Naive B cell (primary cell): ENCODE results near the gene FNDC10. TPM values are rescaled to one million over a fixed set of nuclear protein-coding genes. Genes with fewer than 3 reads are reported as not detected.

ENCODE experiments used
- ATAC-seq, 2 donors: fragments of 150-1000 bp; cut with Tn5 transposase; 2 replicates each; pipeline ENCODE4 v1.10.0; 2021; ENCODE audit warnings: low read depth in 2 of 2, mild to moderate bottlenecking in 2 of 2, moderate library complexity in 2 of 2
- DNase-seq: peaks from one replicate; pipeline ENCODE4 v3.0.0; 2022
- H3K27ac Mint-ChIP-seq, 6 donors: one replicate each; pipeline ENCODE4 v1.8.0; 2020 to 2022; ENCODE audit warnings: mild to moderate bottlenecking in 6 of 6, mixed read lengths in 6 of 6, moderate library complexity in 5 of 6, inconsistent platforms in 2 of 6
- H3K27me3 Mint-ChIP-seq, 3 donors: one replicate each; pipeline ENCODE4 v1.8.0; 2021 to 2022; ENCODE audit warnings: mixed read lengths in 3 of 3, mild to moderate bottlenecking in 1 of 3
- H3K36me3 Mint-ChIP-seq, 2 donors: one replicate each; pipeline ENCODE4 v1.8.0; 2020 to 2022; ENCODE audit warnings: mixed read lengths in 2 of 2, inconsistent platforms in 1 of 2, mild to moderate bottlenecking in 1 of 2
- H3K4me1 Mint-ChIP-seq, 3 donors: one replicate each; pipeline ENCODE4 v1.8.0; 2020 to 2022; ENCODE audit warnings: mixed read lengths in 3 of 3, inconsistent platforms in 1 of 3, mild to moderate bottlenecking in 1 of 3, moderate library complexity in 1 of 3
- H3K4me3 Mint-ChIP-seq, 8 donors: one replicate each; pipeline ENCODE4 v1.8.0; 2020 to 2022; ENCODE audit warnings: mild to moderate bottlenecking in 8 of 8, mixed read lengths in 8 of 8, moderate library complexity in 8 of 8, inconsistent platforms in 2 of 8
- H3K9me3 Mint-ChIP-seq, 7 donors: one replicate each; pipeline ENCODE4 v1.8.0; 2020 to 2022; ENCODE audit warnings: mixed read lengths in 7 of 7, mild to moderate bottlenecking in 5 of 7, inconsistent platforms in 2 of 7, moderate library complexity in 1 of 7
- polyA plus RNA-seq, 6 donors: library from polyadenylated mRNA; unstranded; fragments of 300-500 nt; fragmentation: Illumina TruSeq; gene quantifications; one replicate each; pipeline ENCODE4 v1.2.3, GENCODE V29; 2021; ENCODE audit warnings: low read depth in 6 of 6

FNDC10 gene
- polyA plus RNA-seq, 6 donors from 2014 or later, result 0.13 to 0.75 (median 0.19) TPM; not detected in 3

- Mint-ChIP-seq H3K36me3 (no peaks in the 10 kb centered on the region), H3K27me3 (peaks cover 0 to 5% (median 4%) of the 10 kb centered on the region in 3 donors), H3K4me3 (peak within 1 kb of the TSS in 5 of 8 donors; percentile 55 to 61 (median 59)), H3K4me1 (peaks cover 4 to 12% (median 7%) of the 10 kb centered on the region in 3 donors), H3K27ac (peak within 1 kb of the TSS in 3 of 6 donors; percentile 42 to 94 (median 76)), H3K9me3 (peaks cover 0 to 2% (median 0%) of the 10 kb centered on the region in 7 donors)
- ATAC-seq, result no peak
- DNase-seq, result no peak
These were observed 32.0 kb upstream of the FNDC10 start, which contains the start of gene MMP23B for GRCh38 chr1:1631782-1632420. TSS of gene MMP23B (plus strand) at chr1:1632173. CDS start at chr1:1632219, 46 bp downstream.

- Mint-ChIP-seq H3K4me1 (peaks cover 4 to 12% (median 7%) of the 10 kb centered on the region in 3 donors), H3K9me3 (peaks cover 0 to 2% (median 0%) of the 10 kb centered on the region in 7 donors), H3K27ac (peak overlapping the region in 3 of 6 donors; percentile 42 to 94 (median 76)), H3K4me3 (peak overlapping the region in 5 of 8 donors; percentile 55 to 61 (median 59)), H3K27me3 (peaks cover 0 to 5% (median 4%) of the 10 kb centered on the region in 3 donors), H3K36me3 (no peaks in the 10 kb centered on the region)
- DNase-seq (no peak), ATAC-seq (no peak)
These were observed 31.2 kb upstream of the FNDC10 start for GRCh38 chr1:1630965-1631781.

- Mint-ChIP-seq H3K4me3 (peak overlapping the region; percentile 80 to 96 (median 91)), H3K4me1 (peaks cover 7 to 12% (median 7%) of the 10 kb centered on the region in 3 donors), H3K36me3 (no peaks in the 10 kb centered on the region), H3K27me3 (peaks cover 0 to 5% (median 4%) of the 10 kb centered on the region in 3 donors), H3K9me3 (peaks cover 0 to 2% (median 0%) of the 10 kb centered on the region in 7 donors), H3K27ac (peak overlapping the region in 5 of 6 donors; percentile 81 to 98 (median 94))
- peak; percentile 89 to 90 for ATAC-seq
- peak; percentile 96 for DNase-seq
These were observed 30.4 kb upstream of the FNDC10 start for GRCh38 chr1:1630191-1630964.

- peaks cover 0 to 5% (median 4%) of the 10 kb centered on the region in 3 donors for H3K27me3 Mint-ChIP-seq
- DNase-seq (peak; percentile 65), ATAC-seq (peak; percentile 25 to 32)
- H3K36me3 Mint-ChIP-seq, result no peaks in the 10 kb centered on the region
- H3K4me3 Mint-ChIP-seq, result peak overlapping the region; percentile 71 to 86 (median 78)
- peaks cover 7 to 12% (median 7%) of the 10 kb centered on the region in 3 donors for H3K4me1 Mint-ChIP-seq
- H3K9me3 Mint-ChIP-seq, result peaks cover 0 to 2% (median 0%) of the 10 kb centered on the region in 7 donors
- peak overlapping the region in 4 of 6 donors; percentile 81 to 94 (median 94) for H3K27ac Mint-ChIP-seq
These were observed 29.7 kb upstream of the FNDC10 start for GRCh38 chr1:1629430-1630190.

- H3K36me3 Mint-ChIP-seq, result no peaks in the 10 kb centered on the region
- peaks cover 0 to 5% (median 4%) of the 10 kb centered on the region in 3 donors for H3K27me3 Mint-ChIP-seq
- no peak overlapping the region for H3K27ac Mint-ChIP-seq
- peaks cover 0 to 2% (median 0%) of the 10 kb centered on the region in 7 donors for H3K9me3 Mint-ChIP-seq
- no peak for DNase-seq
- ATAC-seq, result no peak
- H3K4me1 Mint-ChIP-seq, result peaks cover 7 to 12% (median 7%) of the 10 kb centered on the region in 3 donors
- H3K4me3 Mint-ChIP-seq, result peak overlapping the region in 5 of 8 donors; percentile 12 to 81 (median 29)
These were observed 29.0 kb upstream of the FNDC10 start for GRCh38 chr1:1628754-1629429.

- peaks cover 7 to 12% (median 7%) of the 10 kb centered on the region in 3 donors for H3K4me1 Mint-ChIP-seq
- peaks cover 0 to 5% (median 4%) of the 10 kb centered on the region in 3 donors for H3K27me3 Mint-ChIP-seq
- peaks cover 0 to 2% (median 0%) of the 10 kb centered on the region in 7 donors for H3K9me3 Mint-ChIP-seq
- H3K36me3 Mint-ChIP-seq, result no peaks in the 10 kb centered on the region
- H3K4me3 Mint-ChIP-seq, result peak overlapping the region in 5 of 8 donors; percentile 25 to 81 (median 47)
- DNase-seq (no peak), ATAC-seq (no peak)
- no peak overlapping the region for H3K27ac Mint-ChIP-seq
These were observed 28.2 kb upstream of the FNDC10 start for GRCh38 chr1:1627829-1628753.

- Mint-ChIP-seq H3K27me3 (peaks cover 0 to 5% (median 4%) of the 10 kb centered on the region in 3 donors), H3K9me3 (peaks cover 0 to 2% (median 0%) of the 10 kb centered on the region in 7 donors), H3K36me3 (no peaks in the 10 kb centered on the region), H3K4me1 (peaks cover 7 to 12% (median 12%) of the 10 kb centered on the region in 3 donors), H3K4me3 (peak overlapping the region in 2 of 8 donors; percentile 22 to 57), H3K27ac (peak overlapping the region in 1 of 6 donors; percentile 24)
- DNase-seq (no peak), ATAC-seq (no peak)
These were observed 27.4 kb upstream of the FNDC10 start for GRCh38 chr1:1627261-1627828.

GRCh38 chr1:1626207-1627141 lies 26.5 kb upstream of the FNDC10 start:
- DNase-seq (no peak), ATAC-seq (no peak)
- peaks cover 5 to 12% (median 9%) of the 10 kb centered on the region in 3 donors for H3K4me1 Mint-ChIP-seq
- H3K36me3 Mint-ChIP-seq, result no peaks in the 10 kb centered on the region
- peaks cover 0 to 5% (median 4%) of the 10 kb centered on the region in 3 donors for H3K27me3 Mint-ChIP-seq
- peak overlapping the region in 1 of 8 donors; percentile 64 for H3K4me3 Mint-ChIP-seq
- no peak overlapping the region for H3K27ac Mint-ChIP-seq
- peaks cover 0 to 2% (median 0%) of the 10 kb centered on the region in 7 donors for H3K9me3 Mint-ChIP-seq

GRCh38 chr1:1625824-1626206 lies 25.9 kb upstream of the FNDC10 start:
- H3K27me3 Mint-ChIP-seq, result peaks cover 0 to 5% (median 4%) of the 10 kb centered on the region in 3 donors
- H3K27ac Mint-ChIP-seq, result no peak overlapping the region
- H3K36me3 Mint-ChIP-seq, result no peaks in the 10 kb centered on the region
- peaks cover 5 to 12% (median 7%) of the 10 kb centered on the region in 3 donors for H3K4me1 Mint-ChIP-seq
- ATAC-seq (no peak), DNase-seq (no peak)
- H3K9me3 Mint-ChIP-seq, result peaks cover 0 to 2% (median 0%) of the 10 kb centered on the region in 7 donors
- no peak overlapping the region for H3K4me3 Mint-ChIP-seq

- H3K4me3 Mint-ChIP-seq, result no peak overlapping the region
- H3K36me3 Mint-ChIP-seq, result no peaks in the 10 kb centered on the region
- peaks cover 0 to 4% (median 3%) of the 10 kb centered on the region in 3 donors for H3K27me3 Mint-ChIP-seq
- ATAC-seq (no peak), DNase-seq (no peak)
- H3K9me3 Mint-ChIP-seq, result peaks cover 0 to 2% (median 0%) of the 10 kb centered on the region in 7 donors
- H3K4me1 Mint-ChIP-seq, result peaks cover 5 to 11% (median 5%) of the 10 kb centered on the region in 3 donors
- H3K27ac Mint-ChIP-seq, result no peak overlapping the region
These were observed 25.5 kb upstream of the FNDC10 start for GRCh38 chr1:1625404-1625775.
